Stimulated activated naive CD8-positive, alpha-beta T cell treated with anti-CD3 and anti-CD28 coated beads, Interleukin-15, Interleukin-2, amounts not matched to agents 100 U/mL and 50 U/mL, for 24 hours (primary cell): Measurements from ENCODE around the gene USP3.

Experiments used
- ATAC-seq: fragments of 150-1000 bp; cut with Tn5 transposase; one replicate; pipeline ENCODE4 v1.10.0; 2021
- DNase-seq: peaks from one replicate; pipeline ENCODE4 v3.0.0; 2021

USP3 gene

DNA sequence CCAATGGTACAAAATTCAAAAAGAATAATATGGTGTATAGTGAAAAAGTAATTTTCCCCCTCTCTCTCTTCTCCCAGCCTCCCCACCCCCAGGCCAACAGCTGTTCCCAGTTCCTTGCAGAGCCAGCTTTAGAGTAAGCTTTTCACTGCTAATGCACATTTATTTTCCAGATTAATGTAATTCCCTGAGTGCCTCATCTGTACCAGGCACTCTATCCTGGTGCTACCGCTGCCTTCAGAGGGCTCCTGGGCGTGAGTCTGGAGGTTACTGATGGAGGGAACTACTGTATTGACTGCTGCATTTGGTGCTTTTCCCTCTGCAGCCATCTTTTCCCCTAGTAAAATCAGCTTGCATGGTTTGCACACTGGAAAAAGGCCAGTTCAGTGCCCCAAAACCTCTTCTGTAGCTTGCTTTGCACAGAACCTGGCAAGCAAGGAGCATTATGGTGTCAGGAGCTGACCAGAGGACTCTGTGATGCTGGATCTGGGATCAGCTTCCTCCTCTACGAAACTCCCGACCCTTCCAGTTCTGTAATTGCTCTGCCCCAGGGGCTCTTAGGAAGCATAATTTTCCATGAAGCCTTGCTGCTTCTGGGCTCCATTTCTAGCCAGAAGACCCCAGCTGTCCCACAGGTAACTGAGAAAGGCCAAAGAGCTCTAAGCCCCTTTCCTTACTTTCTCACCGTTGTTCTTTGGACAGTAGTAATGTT lies 8.5 kb upstream of the USP3 start:
- no peak for ATAC-seq
- no peak for DNase-seq

DNA sequence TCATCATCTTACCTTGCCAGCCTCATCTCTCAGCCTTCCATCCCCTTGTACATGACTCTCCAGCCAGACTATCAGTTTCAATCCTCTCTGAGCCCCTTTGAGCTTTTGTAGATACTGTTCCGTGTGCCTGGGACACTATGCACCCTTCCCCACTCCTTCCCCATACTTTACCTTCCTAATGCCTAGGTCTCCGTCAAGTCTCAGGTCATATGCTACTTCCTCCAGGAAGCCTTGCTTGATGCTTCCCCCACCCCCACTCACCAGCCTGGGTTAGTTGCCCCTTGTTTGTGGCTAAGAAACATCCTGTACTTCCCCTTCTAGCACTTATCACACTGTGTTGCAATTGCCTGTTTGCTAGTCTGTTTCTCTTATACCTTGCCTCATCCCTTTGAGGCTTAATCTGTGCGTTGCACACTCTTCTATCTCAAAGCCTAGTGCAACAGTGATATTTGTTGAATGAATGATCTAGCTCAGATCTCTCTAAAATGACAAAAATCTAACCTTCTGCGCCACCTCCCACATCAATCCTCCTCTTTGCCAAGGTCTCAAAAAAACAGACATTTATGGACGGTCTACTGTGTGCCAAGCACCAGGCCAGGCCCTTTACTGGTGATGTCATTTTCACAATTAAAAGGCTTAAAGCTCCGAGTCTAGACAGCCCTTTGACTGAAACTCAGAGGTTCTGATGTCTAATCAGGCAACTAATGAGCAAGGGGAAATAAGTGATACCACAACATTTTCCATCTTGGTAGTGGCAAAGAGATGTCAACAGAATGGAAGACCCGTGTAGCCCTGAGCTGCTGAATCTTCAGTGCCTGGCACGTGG lies 6.5 kb upstream of the USP3 start:
- ATAC-seq, result peak; percentile 70

DNA sequence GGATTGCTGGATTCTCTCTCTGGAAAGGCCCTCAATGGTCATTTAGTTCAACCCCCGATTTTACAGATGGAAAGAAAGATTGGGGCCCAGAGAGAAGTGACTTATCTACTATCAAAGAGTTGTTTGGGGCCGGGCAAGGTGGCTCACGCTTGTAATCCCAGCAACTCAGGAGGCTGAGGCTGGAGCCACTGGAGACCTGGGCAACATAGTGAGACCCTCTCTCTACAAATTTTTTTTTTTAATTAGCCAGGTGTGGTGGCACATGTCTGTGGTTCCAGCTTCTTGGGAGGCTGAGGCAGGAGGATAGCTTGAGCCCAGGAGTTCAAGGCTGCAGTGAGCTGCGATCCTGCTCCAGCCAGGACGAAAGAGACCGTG lies 5.2 kb upstream of the USP3 start:
- ATAC-seq, result no peak

More for the DNA sequence above, 6.5 kb upstream of the USP3 start:
- peak; percentile 74 for DNase-seq

DNA sequence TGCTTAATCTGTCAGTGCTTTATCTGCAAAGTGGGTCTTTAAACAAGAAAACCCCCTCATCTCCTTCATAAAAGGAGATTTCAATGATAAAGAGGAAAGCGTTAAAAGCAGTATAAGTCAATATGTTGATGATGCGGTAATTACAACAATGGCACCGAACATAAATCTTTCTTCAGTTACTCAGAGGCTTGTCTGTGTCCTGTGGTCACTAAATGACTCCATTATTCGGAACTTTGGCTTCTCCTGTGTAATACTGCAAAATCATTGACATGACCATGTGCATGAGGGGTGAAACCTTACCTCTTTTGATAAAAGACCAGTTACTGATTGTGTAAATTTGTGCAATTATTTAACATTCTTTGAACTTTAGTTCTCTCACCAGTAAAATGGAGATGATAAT lies 4.8 kb upstream of the USP3 start:
- ATAC-seq (no peak), DNase-seq (no peak)

More for the DNA sequence above, 5.2 kb upstream of the USP3 start:
- DNase-seq, result no peak

DNA sequence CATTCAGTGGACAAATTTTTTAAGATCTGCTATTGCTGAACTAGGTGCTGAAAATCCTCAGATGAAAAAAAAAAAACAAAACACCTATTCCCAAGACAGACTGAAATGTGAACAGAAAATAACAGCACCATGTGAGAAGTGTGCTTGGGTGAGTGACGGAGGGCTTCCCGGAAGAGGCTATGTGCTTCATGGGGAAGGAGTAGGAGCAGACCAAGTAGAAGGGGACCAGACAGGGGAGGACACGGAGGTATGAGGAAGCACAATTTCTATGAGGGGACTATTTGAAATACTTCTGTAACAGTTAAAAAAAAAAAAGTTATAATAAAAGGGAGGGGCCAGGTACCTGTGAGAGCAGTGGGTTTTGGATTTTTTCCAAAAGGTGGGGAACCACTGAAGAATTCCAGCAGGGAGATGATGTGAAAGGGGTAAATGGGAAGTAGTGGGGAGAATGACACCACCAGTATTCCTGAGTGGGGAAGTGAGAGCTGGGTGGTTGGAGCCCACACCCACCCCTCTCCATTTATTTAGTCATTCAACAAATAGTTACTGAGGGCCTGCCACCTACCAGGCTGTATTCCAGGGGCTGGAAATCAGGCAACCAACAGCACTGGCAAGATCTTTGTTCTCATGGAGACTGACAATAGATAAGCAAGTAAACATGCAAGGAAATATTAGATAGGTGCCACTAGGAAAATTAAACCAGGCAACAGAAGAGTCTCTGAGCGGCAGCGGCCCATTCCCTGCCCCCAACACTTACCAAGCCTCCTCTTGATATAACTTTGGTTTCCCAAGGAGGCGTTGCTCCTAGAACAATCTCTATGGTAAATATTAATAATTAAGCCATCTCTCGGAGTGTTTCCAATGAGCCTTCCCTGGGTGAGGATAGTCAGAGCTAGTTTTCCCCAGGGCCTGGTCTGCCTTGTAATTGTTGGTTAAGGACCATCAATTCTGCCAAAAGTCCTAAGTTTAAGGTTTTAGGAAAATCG lies 3.8 kb upstream of the USP3 start:
- ATAC-seq (no peak), DNase-seq (no peak)

GRCh38 chr15:63501256-63502089 lies 2.9 kb upstream of the USP3 start:
- DNase-seq (peak; percentile 62), ATAC-seq (no peak)

GRCh38 chr15:63502137-63502766 lies 2.1 kb upstream of the USP3 start:
- ATAC-seq (no peak), DNase-seq (no peak)

DNA sequence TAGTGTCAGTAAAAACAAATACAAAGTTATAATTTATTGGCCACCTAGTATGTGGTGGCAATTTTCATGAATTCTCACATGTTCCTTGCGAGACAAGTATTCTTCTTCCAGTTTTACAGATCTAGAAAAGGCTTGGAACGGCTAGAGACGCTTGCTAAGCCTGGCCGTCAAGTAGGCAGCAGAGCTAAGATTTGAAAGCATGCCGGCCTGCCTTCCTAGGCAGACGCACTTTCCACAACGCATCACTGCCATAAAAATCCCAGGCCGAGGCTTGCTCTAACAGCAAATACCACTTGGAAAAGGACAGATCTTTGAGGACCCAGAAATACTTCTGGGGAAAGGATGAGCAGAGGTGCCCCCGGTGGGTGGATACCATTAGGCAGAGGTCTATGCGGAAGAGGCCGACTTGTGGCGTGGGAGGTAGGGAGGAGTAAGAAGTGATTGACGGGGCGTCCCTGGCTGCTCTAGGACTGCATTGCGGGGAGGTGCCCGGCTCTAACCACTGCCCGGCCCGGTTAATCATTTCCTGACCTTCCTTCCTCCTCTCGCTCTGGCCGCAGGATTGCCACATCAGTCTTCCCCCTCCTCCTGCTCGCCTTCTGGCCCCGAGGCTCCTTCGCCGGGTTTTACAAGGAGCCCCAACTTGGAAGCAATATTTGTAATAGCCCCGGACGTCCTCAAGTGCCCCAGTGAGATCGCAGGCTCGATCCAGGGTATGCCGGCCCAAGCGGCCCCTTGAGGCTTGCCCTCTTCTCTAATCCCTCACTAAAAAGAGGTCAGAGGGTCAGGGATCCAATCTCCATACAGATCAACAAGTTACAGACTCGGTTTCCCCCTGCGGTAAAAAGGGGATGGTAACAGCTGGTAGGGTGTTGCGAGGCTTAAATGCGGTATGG lies 1.3 kb upstream of the USP3 start:
- DNase-seq, result peak; percentile 90
- peak; percentile 67 for ATAC-seq

GRCh38 chr15:63503739-63504246 lies 600 bp upstream of the USP3 start:
- peak; percentile 63 for ATAC-seq
- peak; percentile 87 for DNase-seq

DNA sequence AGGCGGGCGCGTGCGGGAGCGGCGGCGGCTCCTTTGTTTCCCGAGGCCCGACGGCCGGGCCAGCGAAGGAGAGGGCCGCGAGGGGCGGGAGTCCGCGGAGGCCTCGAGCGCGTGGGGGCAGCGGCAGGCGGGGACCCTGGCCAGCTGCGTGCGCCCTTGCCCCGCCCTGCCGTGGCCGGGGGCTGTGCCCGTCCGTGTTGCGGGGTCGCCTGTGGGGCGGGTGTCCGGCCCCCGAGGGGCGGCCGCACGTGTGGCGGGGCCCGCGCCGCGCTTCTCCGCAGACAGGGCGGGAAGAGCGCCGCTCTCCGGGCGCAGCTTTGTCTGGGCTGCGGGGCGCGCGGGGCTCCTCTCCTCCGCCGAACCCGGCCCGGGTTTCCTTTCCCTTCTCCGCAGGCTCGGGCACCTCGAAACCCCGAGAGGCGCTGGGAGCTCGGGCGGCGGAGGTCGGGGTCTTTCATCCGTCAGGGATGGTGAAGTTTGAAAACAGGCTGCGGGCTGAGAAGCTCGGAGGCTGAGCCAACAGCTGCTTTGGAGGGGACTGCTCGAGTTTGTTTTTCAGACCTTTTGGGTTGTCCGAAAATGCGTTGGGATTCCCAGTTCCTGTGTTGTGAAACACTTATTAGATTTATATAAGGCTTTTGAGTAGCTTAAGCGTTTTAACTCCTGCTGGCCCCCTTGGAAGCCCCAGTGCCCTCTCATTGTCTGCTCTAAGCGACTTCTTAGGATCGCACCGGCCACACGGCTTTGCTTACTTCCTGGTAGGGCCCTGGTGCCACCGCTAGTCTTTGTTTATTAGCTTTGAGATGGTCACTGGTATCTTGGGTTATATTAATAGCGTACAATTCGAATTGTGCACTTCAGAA lies 817 bp downstream of the USP3 start:
- ATAC-seq (no peak), DNase-seq (peak; percentile 62)

DNA sequence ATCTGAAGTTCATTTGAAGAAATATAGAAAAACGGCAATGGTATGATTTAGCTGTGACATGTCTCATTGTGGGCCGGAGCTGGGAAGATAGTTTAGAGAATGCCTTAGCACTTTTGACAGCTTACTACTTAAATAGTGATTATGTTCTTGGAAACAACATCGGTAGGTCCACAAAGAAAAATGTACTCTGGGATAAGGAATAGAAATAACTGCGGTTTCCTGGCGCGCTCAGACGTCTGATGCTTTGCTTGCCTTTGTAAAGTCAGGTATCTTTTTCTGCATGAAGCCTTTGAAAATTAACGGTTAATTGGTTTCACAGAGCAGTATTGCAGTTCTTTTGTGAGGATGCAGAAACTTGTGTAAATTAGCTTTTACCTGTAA lies 1.4 kb downstream of the USP3 start:
- no peak for DNase-seq

GRCh38 chr15:63506537-63507035 lies 2.2 kb downstream of the USP3 start:
- DNase-seq (no peak), ATAC-seq (no peak)

More for the DNA sequence above, 1.4 kb downstream of the USP3 start:
- no peak for ATAC-seq

GRCh38 chr15:63507878-63508818 lies 3.8 kb downstream of the USP3 start:
- no peak for ATAC-seq

GRCh38 chr15:63509056-63509954 lies 4.9 kb downstream of the USP3 start:
- DNase-seq, result no peak
- no peak for ATAC-seq

More at GRCh38 chr15:63507878-63508818, 3.8 kb downstream of the USP3 start:
- DNase-seq, result no peak

DNA sequence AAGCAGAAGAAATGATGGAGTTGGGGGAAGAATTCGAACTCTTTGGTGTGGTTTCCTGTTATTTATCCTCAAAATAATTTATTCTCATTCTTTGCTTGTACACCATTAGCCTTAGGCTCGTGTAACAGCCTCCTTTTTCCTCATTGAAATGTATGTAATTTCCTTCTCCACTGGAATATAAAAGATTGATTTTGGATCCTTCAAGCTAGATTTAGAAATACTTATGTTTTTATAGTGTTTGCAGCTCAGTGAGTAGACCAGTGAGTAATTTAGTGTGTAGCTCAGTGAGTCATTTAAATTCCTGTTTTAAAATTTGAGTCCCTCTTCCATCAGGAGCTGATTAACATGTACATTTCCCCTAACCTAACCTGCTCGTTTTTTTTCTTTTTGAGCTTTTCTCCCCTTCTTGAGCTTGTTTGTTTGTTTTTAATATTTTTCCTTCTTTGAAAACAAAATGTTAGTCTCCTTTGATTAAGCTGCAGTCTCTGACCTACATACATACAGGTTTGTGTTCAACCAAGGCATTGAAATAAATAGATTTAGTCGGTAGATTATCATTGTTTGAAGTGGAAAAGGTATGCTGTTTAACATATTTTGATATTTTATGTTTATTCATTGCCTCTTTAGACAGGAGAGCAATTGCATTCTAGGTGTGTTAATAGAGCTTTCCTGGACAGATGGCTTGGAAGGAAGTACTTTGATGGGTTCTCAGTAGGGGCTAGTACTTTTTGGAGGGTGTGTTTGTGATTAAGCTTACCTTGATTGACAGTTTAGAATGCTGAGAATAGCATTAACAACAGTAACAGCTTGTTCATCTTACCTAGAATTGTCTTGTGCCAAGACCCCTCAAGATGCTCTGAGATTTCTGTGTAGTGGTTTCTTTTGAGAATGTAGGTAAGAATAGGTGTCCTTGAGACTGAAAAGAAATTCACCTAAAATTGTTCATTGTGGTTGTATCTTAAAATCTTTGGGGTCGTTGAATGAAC lies 5.9 kb downstream of the USP3 start:
- peak; percentile 47 for ATAC-seq
- DNase-seq, result no peak
